K562 (cell line): Measurements from ENCODE around the gene BRCC3. TPM values are rescaled to one million over a fixed set of nuclear protein-coding genes. Genes with fewer than 3 reads are reported as not detected.

Source experiments
- ARHGAP35 ChIP-seq: fragments of 450-650 bp; IDR thresholded peaks from 2 replicates; pipeline ENCODE4 v1.6.1; 2018; ENCODE audit not compliant: partially characterized antibody
- ARID3B ChIP-seq: fragments of 250-450 bp; sonication (Bioruptor Pico); IDR thresholded peaks from 2 replicates; pipeline ENCODE4 v1.4.0; 2020; ENCODE audit warnings: borderline replicate concordance
- FOS ChIP-seq: IDR thresholded peaks from 3 replicates; pipeline ENCODE4 v1.6.1; 2011; ENCODE audit not compliant: insufficient read length; ENCODE audit errors: extremely low read depth
- HES1 ChIP-seq: fragments of 450-650 bp; IDR thresholded peaks from 2 replicates; pipeline ENCODE4 v1.6.1; 2016; ENCODE audit warnings: low read depth, mild to moderate bottlenecking, moderate library complexity
- HMGN3 ChIP-seq: IDR thresholded peaks from 2 replicates; pipeline ENCODE4 v1.6.1; 2011; ENCODE audit warnings: borderline replicate concordance, low read depth, mild to moderate bottlenecking, mixed read lengths, low read length; ENCODE audit not compliant: insufficient read length; ENCODE audit errors: extremely low read depth
- KAT7 ChIP-seq: sonication (generic); formaldehyde crosslinking; IDR thresholded peaks from 2 replicates; pipeline ENCODE4 v1.8.0; 2022; ENCODE audit warnings: missing genetic modification reagents, mild to moderate bottlenecking, borderline replicate concordance
- MCM2 ChIP-seq: fragments of 450-650 bp; IDR thresholded peaks from 2 replicates; pipeline ENCODE4 v1.6.1; 2017; ENCODE audit warnings: low read depth, mild to moderate bottlenecking
- MCM7 ChIP-seq, 2 experiments: fragments of 450-650 bp; IDR thresholded peaks; 2 replicates each; pipeline ENCODE4 v1.6.1; 2016 to 2018
- MNT ChIP-seq, 2 experiments: fragments of 450-650 bp; conservative IDR thresholded peaks; 2 replicates each; pipeline ENCODE4 v1.6.1; 2017; ENCODE audit warnings: mild to moderate bottlenecking in 2 of 2, moderate library complexity in 2 of 2
- NFYB ChIP-seq: IDR thresholded peaks from 2 replicates; pipeline ENCODE4 v1.6.1; 2011; ENCODE audit warnings: mild to moderate bottlenecking, moderate library complexity; ENCODE audit not compliant: insufficient read length; ENCODE audit errors: extremely low read depth
- NR2F6 ChIP-seq: fragments of 450-650 bp; formaldehyde crosslinking; IDR thresholded peaks from 2 replicates; pipeline ENCODE4 v1.4.0; 2020; ENCODE audit warnings: mild to moderate bottlenecking
- RAD51 ChIP-seq: fragments of 450-650 bp; IDR thresholded peaks from 2 replicates; pipeline ENCODE4 v1.7.1; 2016; ENCODE audit warnings: low read depth, mild to moderate bottlenecking, borderline replicate concordance
- RBM15 ChIP-seq: fragments of 200-400 bp; formaldehyde crosslinking; IDR thresholded peaks from 2 replicates; pipeline ENCODE4 v1.6.1; 2018; ENCODE audit warnings: mild to moderate bottlenecking, low read length, moderate library complexity; ENCODE audit not compliant: insufficient read depth
- SNIP1 ChIP-seq: fragments of 450-650 bp; IDR thresholded peaks from 2 replicates; pipeline ENCODE4 v1.7.1; 2017; ENCODE audit warnings: low read depth, mild to moderate bottlenecking
- TRIM25 ChIP-seq: fragments of 450-650 bp; IDR thresholded peaks from 2 replicates; pipeline ENCODE4 v1.7.0; 2016; ENCODE audit warnings: borderline replicate concordance
- ZBTB7A ChIP-seq: IDR thresholded peaks from 2 replicates; pipeline ENCODE4 v1.6.1; 2011; ENCODE audit warnings: low read depth, mild to moderate bottlenecking, low read length, moderate library complexity, borderline replicate concordance; ENCODE audit not compliant: control insufficient read depth
- ZFP36 ChIP-seq: fragments of 150-350 bp; IDR thresholded peaks from 2 replicates; pipeline ENCODE4 v1.6.1; 2018; ENCODE audit warnings: low read length, low read depth; ENCODE audit not compliant: partially characterized antibody
- ZNF124 ChIP-seq: sonication (generic); formaldehyde crosslinking; IDR thresholded peaks from 2 replicates; pipeline ENCODE4 v1.8.1; 2022; ENCODE audit warnings: missing genetic modification reagents
- ZNF184 ChIP-seq: sonication (generic); formaldehyde crosslinking; IDR thresholded peaks from 2 replicates; pipeline ENCODE4 v1.5.0; 2020; ENCODE audit warnings: missing genetic modification reagents
- ZNF217 ChIP-seq: sonication (generic); formaldehyde crosslinking; IDR thresholded peaks from 2 replicates; pipeline ENCODE4 v1.8.0; 2022; ENCODE audit warnings: mild to moderate bottlenecking, missing genetic modification reagents
- ZNF764 ChIP-seq: fragments of 250-450 bp; sonication (Bioruptor Pico); IDR thresholded peaks from 2 replicates; pipeline ENCODE4 v1.4.0; 2020; ENCODE audit warnings: low read depth, mild to moderate bottlenecking, moderate library complexity
- ZNF77 ChIP-seq: fragments of 250-450 bp; sonication (Bioruptor Pico); IDR thresholded peaks from 2 replicates; pipeline ENCODE4 v1.5.0; 2020
- ZNF79 ChIP-seq: fragments of 250-450 bp; sonication (Bioruptor Pico); IDR thresholded peaks from 2 replicates; pipeline ENCODE4 v1.4.0; 2020; ENCODE audit warnings: low read depth, mild to moderate bottlenecking, moderate library complexity
- polyA plus RNA-seq, 8 experiments: library from polyadenylated mRNA; depleted of rRNA in 4 of 8; stranded (reverse) in 5 of 8; unstranded in 3 of 8; fragments of >200 nt; fragmentation: Nextera tagmentation in 2 of 8; fragmentation: Illumina TruSeq in 1 of 8; extraction: Ambion mirVana in 2 of 8; extraction: Trizol in 1 of 8; gene quantifications; 2 replicates each; pipeline versions ENCODE4 v1.2.1 to v1.2.3, GENCODE V29; 2011 to 2014; ENCODE audit warnings: inconsistent platforms in 1 of 8, missing spikeins in 1 of 8
- total RNA-seq, 7 experiments: library from RNA; depleted of rRNA in 6 of 7; stranded (reverse); fragments of >200 nt in 6 of 7; fragmentation: Illumina TruSeq in 2 of 7; extraction: Trizol in 2 of 7; gene quantifications; 2 replicates each; pipeline versions ENCODE4 v1.2.1 to v1.2.3, GENCODE V29; 2011 to 2021; ENCODE audit warnings: low replicate concordance in 1 of 7

Gene BRCC3
- total and polyA plus RNA-seq, 9 of the 15 experiments (the other 6 are each of a cell fraction or from before 2014, with no cell fraction given): 9.6 to 44.8 (median 26.7) TPM

GRCh38 chrX:155023907-155024833 is 47.1 kb upstream of the BRCC3 start (continued):
- TF ChIP-seq ARHGAP35: no peak
- TF ChIP-seq HMGN3: no peak
- TF ChIP-seq MCM2: no peak
- no peak for TF ChIP-seq ZNF124 (CRISPR knock-in tag)
- TF ChIP-seq NFYB: no peak
- no peak for TF ChIP-seq SNIP1
- TF ChIP-seq HES1: no peak
- TF ChIP-seq NR2F6 (CRISPR knock-in tag): no peak
- TF ChIP-seq ZFP36: peak; percentile 56
- no peak for TF ChIP-seq RAD51
- no peak for TF ChIP-seq ZNF217 (CRISPR knock-in tag)
- TF ChIP-seq TRIM25: no peak
- no peak for TF ChIP-seq FOS
- no peak for TF ChIP-seq ZNF77 (CRISPR knock-in tag)
- TF ChIP-seq ZNF764 (CRISPR knock-in tag): no peak
- no peak for TF ChIP-seq MNT (conservative IDR thresholded peaks at IDR 0.05)
- no peak for TF ChIP-seq MCM7 (IDR thresholded peaks at IDR 0.05)
- TF ChIP-seq ZNF184 (CRISPR knock-in tag): no peak
- no peak for TF ChIP-seq ARID3B (CRISPR knock-in tag)
- TF ChIP-seq RBM15: no peak
- TF ChIP-seq KAT7 (CRISPR knock-in tag): no peak
- no peak for TF ChIP-seq ZBTB7A
- TF ChIP-seq ZNF79 (CRISPR knock-in tag): no peak
